Measurements from ENCODE around the gene AFF3. TPM values are rescaled to one million over a fixed set of nuclear protein-coding genes. Genes with fewer than 3 reads are reported as not detected.

Gene AFF3
- total RNA-seq, 3 donors from 2014 or later: 4.2 to 56.6 (median 5.2) TPM

GRCh38 chr2:99619151-99619550 lies 523.2 kb downstream of the AFF3 start:
- intact Hi-C loops (cut with DNase I, micrococcal nuclease): no loop called here
- Histone ChIP-seq H3K4me1 (ENCODE audit: low read depth) (no peaks in the 10 kb centered on the region), H3K36me3 (ENCODE audit: low read depth) (no peaks in the 10 kb centered on the region), H3K4me3 (no peak overlapping the region), H3K9me3 (no peaks in the 10 kb centered on the region)
- no peak for ATAC-seq
- no peak for TF ChIP-seq CTCF (IDR thresholded peaks at IDR 0.05)
- DNase-seq: no peak

GRCh38 chr2:99618579-99619097 lies 523.8 kb downstream of the AFF3 start:
- H3K4me1 ChIP-seq (ENCODE audit: low read depth): no peaks in the 10 kb centered on the region
- no peaks in the 10 kb centered on the region for H3K36me3 ChIP-seq (ENCODE audit: low read depth)
- no peak for DNase-seq
- H3K9me3 ChIP-seq: no peaks in the 10 kb centered on the region
- TF ChIP-seq CTCF (IDR thresholded peaks at IDR 0.05): no peak
- intact Hi-C loops (cut with DNase I, micrococcal nuclease): no loop called here
- ATAC-seq: no peak
- H3K4me3 ChIP-seq: no peak overlapping the region

GRCh38 chr2:99617811-99618210 lies 524.6 kb downstream of the AFF3 start:
- intact Hi-C loops (cut with DNase I, micrococcal nuclease): no loop called here
- no peak overlapping the region for H3K4me3 ChIP-seq
- DNase-seq: no peak
- H3K4me1 ChIP-seq (ENCODE audit: low read depth): no peaks in the 10 kb centered on the region
- H3K36me3 ChIP-seq (ENCODE audit: low read depth): no peaks in the 10 kb centered on the region
- no peaks in the 10 kb centered on the region for H3K9me3 ChIP-seq
- no peak for ATAC-seq
- TF ChIP-seq CTCF (IDR thresholded peaks at IDR 0.05): no peak

- H3K4me1 ChIP-seq (ENCODE audit: low read depth): no peaks in the 10 kb centered on the region
- no peaks in the 10 kb centered on the region for H3K9me3 ChIP-seq
- no peak overlapping the region for H3K4me3 ChIP-seq
- no peak for ATAC-seq
- TF ChIP-seq CTCF (IDR thresholded peaks at IDR 0.05): no peak
- DNase-seq: no peak
- no peaks in the 10 kb centered on the region for H3K36me3 ChIP-seq (ENCODE audit: low read depth)
- intact Hi-C loops (cut with DNase I, micrococcal nuclease): no loop called here
Observed at GRCh38 chr2:99615247-99615771, 527.1 kb downstream of the AFF3 start.

- no peak for DNase-seq
- H3K36me3 ChIP-seq (ENCODE audit: low read depth): no peaks in the 10 kb centered on the region
- no peaks in the 10 kb centered on the region for H3K9me3 ChIP-seq
- no peak for TF ChIP-seq CTCF (IDR thresholded peaks at IDR 0.05)
- no peaks in the 10 kb centered on the region for H3K4me1 ChIP-seq (ENCODE audit: low read depth)
- intact Hi-C loops (cut with DNase I, micrococcal nuclease): no loop called here
- H3K4me3 ChIP-seq: no peak overlapping the region
- no peak for ATAC-seq
Observed at GRCh38 chr2:99613980-99614379, 528.4 kb downstream of the AFF3 start.

GRCh38 chr2:99611786-99612185 lies 530.6 kb downstream of the AFF3 start:
- DNase-seq (no peak), ATAC-seq (no peak)
- H3K4me1 ChIP-seq (ENCODE audit: low read depth): no peaks in the 10 kb centered on the region
- no peak for TF ChIP-seq CTCF (IDR thresholded peaks at IDR 0.05)
- H3K9me3 ChIP-seq: no peaks in the 10 kb centered on the region
- intact Hi-C loops (cut with DNase I, micrococcal nuclease): no loop called here
- H3K36me3 ChIP-seq (ENCODE audit: low read depth): no peaks in the 10 kb centered on the region
- H3K4me3 ChIP-seq: no peak overlapping the region
